ENCODE results near the gene MYO3B. TPM values are rescaled to one million over a fixed set of nuclear protein-coding genes. Genes with fewer than 3 reads are reported as not detected.

The MYO3B gene
- total RNA-seq, 2 experiments from 2014 or later, result not detected

DNA sequence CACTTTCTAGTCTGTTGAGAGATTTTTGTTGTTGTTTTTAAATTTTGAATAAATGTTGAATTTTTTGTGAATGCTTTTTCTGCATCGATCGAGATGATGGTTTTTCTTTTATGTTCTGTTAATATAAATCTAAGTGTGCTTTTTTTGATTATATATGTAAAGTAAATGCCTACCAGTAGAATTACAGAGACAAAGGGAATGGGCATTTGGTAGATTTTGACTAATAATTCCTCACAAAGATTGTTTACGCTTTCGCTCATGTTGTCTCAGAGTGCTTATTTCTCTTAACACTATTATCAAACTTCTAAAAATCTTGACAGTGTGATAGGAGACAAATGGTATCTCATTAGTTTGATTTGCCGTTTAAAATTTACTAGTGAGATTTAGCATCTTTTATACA is 3.7 kb downstream of the MYO3B start:
- H3K9me2 ChIP-seq (ENCODE audit: insufficient read depth, low read length), result no peaks in the 10 kb centered on the region
- H3K4me1 ChIP-seq (ENCODE audit: insufficient read depth, low read length, poor library complexity, severe bottlenecking), result no peaks in the 10 kb centered on the region
- DNase-seq (ENCODE audit: low spot score), result no peak
- H3K4me3 ChIP-seq (ENCODE audit: low read depth, low read length, poor library complexity, severe bottlenecking), result no peak overlapping the region
- ChIA-PET CTCF (ENCODE audit: unreplicated experiment) (no interaction called here), POLR2A (no interaction called here)
- no peak overlapping the region for H3K27ac ChIP-seq (ENCODE audit: low read depth, low read length, poor library complexity, severe bottlenecking)
- peaks cover 6% of the 10 kb centered on the region; the same call in 1 of the 2 replicates for H3K9me3 ChIP-seq (ENCODE audit: low read length)
- H3K79me2 ChIP-seq (ENCODE audit: insufficient read depth, low read depth, low read length), result no peaks in the 10 kb centered on the region
- no TSS peak for BruUV-seq (replicated peaks)
- peak overlapping the region; percentile 29; the same call in 1 of the 2 replicates for H3K4me2 ChIP-seq (ENCODE audit: low read length)
- TF ChIP-seq EZH2phosphoT487 (IDR thresholded peaks at IDR 0.05; ENCODE audit: borderline replicate concordance, low read depth, low read length) (no peak), CTCF (conservative IDR thresholded peaks at IDR 0.05; ENCODE audit: low read length) (no peak)
- no peaks in the 10 kb centered on the region for H3K36me3 ChIP-seq (ENCODE audit: insufficient read depth, low read length)
- H2AFZ ChIP-seq (ENCODE audit: low read length), result no peak overlapping the region
- no peaks in the 10 kb centered on the region; the same call in 1 of the 2 replicates for H4K20me1 ChIP-seq (ENCODE audit: insufficient read depth, low read length)
- intact Hi-C loops (cut with micrococcal nuclease; ENCODE audit: unreplicated experiment), result no loop called here

- no peak overlapping the region for H3K4me2 ChIP-seq (ENCODE audit: low read length)
- no peaks in the 10 kb centered on the region for H3K9me2 ChIP-seq (ENCODE audit: insufficient read depth, low read length)
- H3K36me3 ChIP-seq (ENCODE audit: insufficient read depth, low read length), result no peaks in the 10 kb centered on the region
- intact Hi-C loops (cut with micrococcal nuclease; ENCODE audit: unreplicated experiment), result no loop called here
- no peak for TF ChIP-seq EZH2phosphoT487 (IDR thresholded peaks at IDR 0.05; ENCODE audit: borderline replicate concordance, low read depth, low read length)
- TF ChIP-seq CTCF (conservative IDR thresholded peaks at IDR 0.05; ENCODE audit: low read length), result no peak
- ChIA-PET CTCF (ENCODE audit: unreplicated experiment) (no interaction called here), POLR2A (no interaction called here)
- H3K4me1 ChIP-seq (ENCODE audit: insufficient read depth, low read length, poor library complexity, severe bottlenecking), result no peaks in the 10 kb centered on the region
- no peak overlapping the region for H3K27ac ChIP-seq (ENCODE audit: low read depth, low read length, poor library complexity, severe bottlenecking)
- no peak overlapping the region for H3K4me3 ChIP-seq (ENCODE audit: low read depth, low read length, poor library complexity, severe bottlenecking)
- H3K9me3 ChIP-seq (ENCODE audit: low read length), result peaks cover 6% of the 10 kb centered on the region; the same call in 1 of the 2 replicates
- no TSS peak for BruUV-seq (replicated peaks)
- H3K79me2 ChIP-seq (ENCODE audit: insufficient read depth, low read depth, low read length), result no peaks in the 10 kb centered on the region
- H4K20me1 ChIP-seq (ENCODE audit: insufficient read depth, low read length), result no peaks in the 10 kb centered on the region
- H2AFZ ChIP-seq (ENCODE audit: low read length), result no peak overlapping the region
- DNase-seq (ENCODE audit: low spot score), result no peak
Measured at GRCh38 chr2:170185319-170185718, 7.4 kb downstream of the MYO3B start.

- Histone ChIP-seq H3K4me3 (ENCODE audit: low read depth, low read length, poor library complexity, severe bottlenecking) (no peak overlapping the region), H3K9me3 (ENCODE audit: low read length) (peaks cover 6% of the 10 kb centered on the region; the same call in 1 of the 2 replicates), H3K27ac (ENCODE audit: low read depth, low read length, poor library complexity, severe bottlenecking) (no peak overlapping the region), H3K79me2 (ENCODE audit: insufficient read depth, low read depth, low read length) (no peaks in the 10 kb centered on the region), H3K36me3 (ENCODE audit: insufficient read depth, low read length) (no peaks in the 10 kb centered on the region), H2AFZ (ENCODE audit: low read length) (no peak overlapping the region), H4K20me1 (ENCODE audit: insufficient read depth, low read length) (no peaks in the 10 kb centered on the region), H3K4me2 (ENCODE audit: low read length) (no peak overlapping the region), H3K9me2 (ENCODE audit: insufficient read depth, low read length) (no peaks in the 10 kb centered on the region), H3K4me1 (ENCODE audit: insufficient read depth, low read length, poor library complexity, severe bottlenecking) (no peaks in the 10 kb centered on the region)
- BruUV-seq (replicated peaks), result no TSS peak
- intact Hi-C loops (cut with micrococcal nuclease; ENCODE audit: unreplicated experiment), result no loop called here
- no peak for TF ChIP-seq CTCF (conservative IDR thresholded peaks at IDR 0.05; ENCODE audit: low read length)
- no peak for TF ChIP-seq EZH2phosphoT487 (IDR thresholded peaks at IDR 0.05; ENCODE audit: borderline replicate concordance, low read depth, low read length)
- CTCF ChIA-PET (ENCODE audit: unreplicated experiment), result no interaction called here
- DNase-seq (ENCODE audit: low spot score), result no peak
- POLR2A ChIA-PET, result no interaction called here
Measured at GRCh38 chr2:170189757-170190156, 11.8 kb downstream of the MYO3B start.
